H1 (cell line): Measurements from ENCODE around the gene ARMCX2. TPM values are rescaled to one million over a fixed set of nuclear protein-coding genes. Genes with fewer than 3 reads are reported as not detected.

Experiments
- EGR1 ChIP-seq: IDR thresholded peaks from 2 replicates; pipeline ENCODE4 v1.6.1; 2011; ENCODE audit warnings: low read depth, low read length, borderline replicate concordance
- SAP30 ChIP-seq: fragments of 300-600 bp; sonication (generic); IDR thresholded peaks from 2 replicates; pipeline ENCODE4 v1.7.1; 2012; ENCODE audit warnings: low read length, moderate library complexity, mild to moderate bottlenecking, inconsistent platforms; ENCODE audit not compliant: insufficient read depth, insufficient replicate concordance
- SP4 ChIP-seq: IDR thresholded peaks from 2 replicates; pipeline ENCODE4 v1.6.1; 2012; ENCODE audit warnings: low read length, inconsistent platforms
- polyA plus RNA-seq, 7 experiments: library from polyadenylated mRNA; depleted of rRNA in 3 of 7; stranded (reverse) in 5 of 7; unstranded in 2 of 7; fragments of >200 nt in 5 of 7; fragments of 200-250 nt in 2 of 7; gene quantifications; 1 replicate in 5 of 7; 2 replicates in 1 of 7; 4 replicates in 1 of 7; pipeline versions ENCODE4 v1.2.1 to v1.2.3, GENCODE V29; 2011 to 2013; ENCODE audit warnings: missing spikeins in 2 of 7, mixed read lengths in 2 of 7
- total RNA-seq: library from RNA; stranded (reverse); fragmentation: NEBNext Ultra II Directional; extraction: Animal tissue kit (Norgen Biotek cat#: 25700); gene quantifications from 2 replicates; pipeline ENCODE4 v1.2.1, GENCODE V29; 2021

The ARMCX2 gene
- total and polyA plus RNA-seq, 2 of the 8 experiments (the other 6 are each of a cell fraction or from before 2014, with no cell fraction given) = 39.7 to 113 TPM

DNA sequence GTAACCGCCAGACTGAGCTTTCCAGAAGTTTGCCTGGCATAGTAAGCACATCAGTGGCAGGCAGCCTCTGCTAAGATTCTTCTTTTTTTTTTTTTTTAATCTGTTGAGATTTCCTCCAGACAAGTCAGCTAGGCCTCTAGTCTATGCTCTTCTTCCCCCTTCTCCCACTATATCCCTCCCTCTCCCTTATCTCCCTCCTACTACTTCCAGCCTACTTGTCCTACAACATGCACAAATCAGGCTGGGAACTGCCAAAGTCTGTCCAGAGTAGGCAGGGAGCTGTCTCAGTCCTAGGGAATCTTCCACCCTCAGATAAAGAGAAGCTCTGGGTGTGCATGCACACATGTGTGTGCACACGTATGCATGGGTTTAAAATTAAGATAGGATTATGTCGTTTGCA, 49.7 kb upstream of the ARMCX2 start (continued):
- no peak for TF ChIP-seq SP4
- TF ChIP-seq SAP30 = no peak
- no peak for TF ChIP-seq EGR1
